ACHN (cell line): Measurements from ENCODE around the gene ATP2B3.
A peak's percentile ranks its signal among the peaks of the same experiment; 100 is the strongest.

Source experiments
- DNase-seq: peaks from one replicate; pipeline ENCODE4 v3.0.0-alpha.2; 2015
- in situ Hi-C: cut with HindIII; loops from 2 replicates; pipeline ENCODE4 v1.10.0; 2017; ENCODE audit warnings: low sequenced_read_pairs, low pct_ligation_motif_present, low pct_unique_long_range_greater_than_20kb

Gene ATP2B3

GRCh38 chrX:153580700-153581386 lies 63.4 kb downstream of the ATP2B3 start:
- DNase-seq, result no peak
- in situ Hi-C loops, result no loop called here

DNA sequence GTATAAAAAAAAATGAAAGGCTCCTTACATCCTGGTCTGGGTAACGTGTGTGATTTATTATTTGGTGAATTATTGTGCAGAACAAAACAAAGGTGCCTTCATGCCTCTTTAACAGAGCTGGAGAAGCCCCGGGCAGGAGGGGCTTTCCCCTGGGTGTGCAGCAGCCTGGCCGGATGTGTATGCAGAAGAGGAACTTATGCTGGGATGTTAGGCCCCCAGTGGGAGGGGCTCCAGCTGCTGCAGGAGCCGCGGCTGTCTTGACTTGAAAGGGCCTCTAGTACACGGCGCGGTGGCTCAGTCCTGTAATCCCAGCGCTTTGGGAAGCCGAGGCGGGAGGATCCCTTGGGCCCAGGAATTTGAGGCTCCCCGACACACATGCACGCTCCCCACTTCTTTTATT lies 65.5 kb downstream of the ATP2B3 start:
- DNase-seq, result no peak
- in situ Hi-C loops, result no loop called here

- no peak for DNase-seq
- in situ Hi-C loops, result no loop called here
Measured at GRCh38 chrX:153583433-153583832, 66.0 kb downstream of the ATP2B3 start.

DNA sequence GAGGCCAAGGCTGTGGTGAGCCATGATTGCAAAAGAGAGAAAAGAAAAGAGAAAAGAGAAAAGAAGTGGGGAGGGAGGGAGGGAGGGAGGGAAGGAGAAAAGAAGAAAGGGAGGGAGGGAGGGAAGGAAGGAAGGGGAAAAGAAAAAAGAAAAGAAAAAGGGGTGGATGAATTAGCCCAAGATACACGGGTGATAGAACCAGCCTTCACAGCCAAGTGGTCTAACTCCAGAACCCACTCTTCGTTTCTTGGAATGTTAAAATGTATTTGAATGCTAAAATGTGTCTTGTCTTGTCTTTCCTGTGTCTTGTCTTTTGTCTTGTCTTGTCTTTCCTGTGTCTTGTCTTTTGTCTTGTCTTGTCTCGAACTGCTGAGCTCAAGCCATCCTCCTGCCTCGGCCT lies 68.4 kb downstream of the ATP2B3 start:
- in situ Hi-C loops, result no loop called here
- no peak for DNase-seq

GRCh38 chrX:153587342-153587741 lies 69.9 kb downstream of the ATP2B3 start:
- in situ Hi-C loops, result no loop called here
- DNase-seq, result no peak

- DNase-seq, result no peak
- in situ Hi-C loops, result no loop called here
Measured at GRCh38 chrX:153588021-153588781, 70.8 kb downstream of the ATP2B3 start.

GRCh38 chrX:153588782-153589446 lies 71.5 kb downstream of the ATP2B3 start:
- DNase-seq, result no peak
- in situ Hi-C loops, result no loop called here

DNA sequence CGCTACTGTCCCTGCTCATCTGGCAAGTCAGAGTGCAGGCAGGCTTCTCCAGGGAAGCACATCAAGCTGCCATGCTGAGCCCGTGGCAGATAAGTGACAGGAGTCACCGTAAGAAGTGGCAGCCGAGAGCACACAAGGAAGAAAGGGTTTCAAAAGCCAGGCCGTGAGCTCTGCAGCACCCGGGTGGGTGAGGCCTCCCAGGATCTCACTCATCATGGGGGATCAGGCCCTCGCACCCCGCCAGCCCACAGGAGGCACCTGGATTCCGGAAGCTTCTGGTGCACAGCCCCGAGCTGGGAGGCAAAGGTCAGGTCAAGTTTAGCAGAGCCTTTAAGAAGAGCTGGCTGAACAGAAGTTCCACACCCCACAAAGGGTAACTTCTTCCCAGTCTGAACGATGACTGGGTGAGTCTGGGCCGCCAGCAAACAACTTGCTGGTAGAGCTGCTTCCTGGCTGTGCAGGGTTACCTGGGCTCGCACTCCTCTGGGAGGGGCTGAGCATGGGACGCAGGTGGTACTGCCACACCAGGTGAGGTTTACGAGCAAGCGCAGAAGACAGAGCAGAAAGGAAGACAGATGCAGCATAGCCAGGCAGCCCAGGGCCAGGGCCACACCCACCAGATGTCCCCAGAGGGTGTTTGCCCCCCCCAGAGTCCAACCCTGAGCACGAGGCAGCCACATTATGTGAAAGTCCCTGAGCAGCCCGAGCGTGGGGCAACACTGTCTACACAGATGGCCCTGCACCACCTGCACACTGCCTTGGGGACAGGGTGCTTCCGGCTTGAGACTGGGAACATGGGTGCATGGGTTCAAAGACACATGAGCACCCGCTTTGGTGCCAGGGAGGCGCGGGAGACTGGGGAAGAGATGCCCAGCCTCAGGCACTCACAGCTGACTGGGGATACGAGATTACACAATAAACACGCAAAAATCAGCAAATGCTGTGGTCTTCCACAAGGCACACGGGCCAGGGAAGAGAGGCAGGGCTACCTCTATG lies 73.8 kb downstream of the ATP2B3 start:
- in situ Hi-C loops, result no loop called here
- DNase-seq, result no peak

DNA sequence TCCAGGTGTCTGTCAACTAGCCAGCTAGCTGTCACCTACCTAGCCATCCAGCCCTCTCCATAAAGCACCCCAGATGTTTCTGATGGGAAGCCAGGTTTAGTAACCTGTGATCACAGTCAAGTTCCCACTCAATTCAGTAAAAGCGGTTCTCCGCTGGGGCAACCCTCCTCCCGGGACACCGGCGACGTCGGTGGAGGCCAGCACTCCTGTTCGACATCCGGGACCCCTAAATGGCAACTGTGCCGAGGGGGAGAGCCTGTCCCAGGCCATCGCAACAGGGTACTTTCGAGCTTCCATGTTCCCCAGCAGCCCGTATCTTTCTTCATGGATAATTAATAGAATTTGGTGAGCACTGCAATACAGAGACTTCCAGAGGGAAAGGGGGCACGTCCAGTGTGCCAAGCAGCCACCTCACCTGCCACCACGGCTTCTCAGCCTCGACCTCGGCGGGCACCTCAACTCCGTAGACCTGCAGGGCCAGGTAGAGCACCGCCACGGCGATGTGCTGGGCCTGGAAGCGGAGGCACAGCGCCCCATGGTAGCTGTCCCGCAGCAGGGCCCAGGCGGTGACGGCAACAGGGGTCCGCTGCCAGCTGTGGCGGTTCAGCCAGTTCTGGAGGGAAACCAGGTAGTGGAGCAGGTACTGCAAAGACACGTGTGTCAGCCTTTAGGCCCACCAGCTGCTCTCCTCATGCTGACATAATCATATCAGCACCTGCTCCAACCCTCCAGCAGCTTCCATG lies 74.8 kb downstream of the ATP2B3 start:
- DNase-seq, result no peak
- in situ Hi-C loops, result no loop called here

- in situ Hi-C loops, result no loop called here
- DNase-seq, result no peak
Measured at GRCh38 chrX:153592966-153593688, 75.7 kb downstream of the ATP2B3 start.

DNA sequence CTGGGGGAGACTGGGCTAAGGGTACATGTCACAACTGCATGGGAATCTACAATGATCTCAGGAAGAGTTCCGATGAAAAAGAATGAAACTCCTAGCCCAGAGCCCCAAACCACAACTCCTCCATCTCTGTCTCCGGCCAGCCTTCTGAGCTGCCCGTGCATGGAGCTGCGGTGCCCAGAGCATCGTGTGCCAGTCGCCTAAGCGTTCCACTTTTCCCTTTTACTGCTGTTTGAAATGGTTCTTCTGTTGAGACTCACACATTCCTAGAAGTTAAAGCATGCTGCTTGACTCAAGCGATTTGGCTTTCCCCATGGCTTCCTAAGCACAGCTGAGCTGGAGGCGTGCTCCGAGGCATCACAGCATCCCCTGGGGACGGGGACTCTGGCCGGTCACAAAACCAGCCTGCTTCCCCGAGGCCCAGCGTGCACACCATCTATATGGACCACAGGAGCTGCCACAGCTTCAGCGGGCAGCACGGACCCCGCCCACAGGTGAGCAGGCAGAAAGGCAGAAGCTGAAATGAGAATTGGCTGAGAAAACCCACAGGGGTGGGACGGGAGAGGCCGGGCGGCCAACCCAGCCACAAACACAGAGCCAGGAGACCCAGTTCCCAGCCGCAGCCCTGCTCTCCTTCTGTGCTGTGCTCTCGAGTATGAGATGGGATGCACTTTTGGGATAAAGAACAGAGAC lies 76.5 kb downstream of the ATP2B3 start:
- no peak for DNase-seq
- in situ Hi-C loops, result no loop called here

GRCh38 chrX:153595387-153595786 lies 77.9 kb downstream of the ATP2B3 start:
- in situ Hi-C loops, result no loop called here
- DNase-seq, result no peak

DNA sequence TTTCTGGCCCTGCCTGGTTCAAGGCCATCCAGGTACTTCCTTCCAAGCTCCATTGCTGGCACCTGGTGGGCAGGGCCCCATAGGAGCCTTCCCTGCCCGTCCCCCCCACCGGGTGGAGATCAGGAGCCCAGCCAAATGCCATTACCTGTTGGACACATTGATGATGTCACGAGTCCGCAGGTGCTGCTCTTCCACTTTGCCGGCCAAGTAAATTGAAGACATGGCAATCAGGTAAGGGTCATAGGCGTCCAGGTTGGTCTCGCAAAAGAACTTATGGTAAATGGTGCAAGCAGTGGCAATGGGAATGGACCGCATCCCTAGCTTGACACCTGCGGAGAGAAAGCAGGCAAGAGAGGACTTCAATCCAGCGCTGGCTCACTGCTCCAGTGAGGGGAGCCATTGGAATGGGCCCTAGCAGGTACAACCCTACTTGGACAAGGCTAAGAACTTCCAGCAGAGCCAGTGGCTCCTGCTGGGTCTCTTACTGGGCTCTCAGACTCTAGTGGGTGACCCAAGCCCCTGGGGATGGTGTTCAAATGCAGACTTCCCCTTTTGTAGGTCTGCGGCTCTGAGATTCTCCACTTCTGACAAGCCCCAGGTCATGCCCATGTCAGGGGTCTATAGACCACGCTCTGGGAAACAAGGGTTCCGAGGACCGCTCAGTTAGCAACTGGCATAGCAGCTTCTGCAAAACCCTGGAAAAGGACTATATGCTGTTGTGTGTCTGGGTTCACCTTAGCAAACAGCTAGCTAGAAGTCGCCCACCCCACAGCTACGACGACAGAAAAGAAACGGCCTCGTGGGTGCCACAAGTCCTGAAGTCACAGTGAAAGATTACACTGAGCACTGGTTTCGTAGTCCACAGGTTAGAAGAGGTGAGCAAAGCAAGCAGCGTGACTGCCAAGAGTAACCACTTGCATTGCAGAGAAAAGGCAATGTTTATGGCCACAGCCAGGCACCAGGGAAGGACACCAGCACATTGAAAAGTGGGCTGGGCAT lies 78.7 kb downstream of the ATP2B3 start:
- DNase-seq, result no peak
- in situ Hi-C loops, result no loop called here

- no peak for DNase-seq
- in situ Hi-C loops, result no loop called here
Measured at GRCh38 chrX:153596981-153597750, 79.7 kb downstream of the ATP2B3 start.

- in situ Hi-C loops, result no loop called here
- DNase-seq, result peak; percentile 5
Measured at GRCh38 chrX:153598541-153599191, 81.2 kb downstream of the ATP2B3 start, which contains the start of gene CCNQ. TSS of gene CCNQ (minus strand) at chrX:153599139. CDS start at chrX:153599073, 66 bp downstream.
